ENCODE results near the gene MN1. TPM values are rescaled to one million over a fixed set of nuclear protein-coding genes. Genes with fewer than 3 reads are reported as not detected.
"Not testable (repeated sequence)": the region's sequence is repeated elsewhere in the genome, so short reads cannot be mapped to it uniquely, and the experiment has no call there.

MN1 gene
- total and polyA plus RNA-seq, 7 donors: 4.3 to 39.3 (median 17.6) TPM

DNA sequence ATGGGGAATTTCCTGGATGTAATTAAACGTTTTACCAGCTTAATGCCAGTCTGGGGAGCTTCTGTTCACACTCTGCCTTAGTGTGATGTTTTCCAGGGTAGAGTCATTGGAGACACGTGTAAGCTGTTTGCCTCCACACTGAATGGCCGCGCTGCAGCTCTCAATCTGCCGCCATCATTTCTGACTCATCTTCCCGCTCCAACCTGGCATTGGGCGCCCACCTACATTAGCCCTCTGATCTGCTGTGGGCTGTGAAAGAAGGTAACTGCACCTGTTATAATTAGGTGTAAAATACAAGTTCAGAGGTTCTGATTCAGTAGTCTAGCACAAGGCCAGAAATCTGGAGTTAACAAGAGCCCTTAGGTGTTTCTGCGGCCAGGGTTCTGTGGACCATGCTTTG lies 54.6 kb downstream of the MN1 start:
- H3K27me3 ChIP-seq (ENCODE audit: insufficient read depth in 3 of 3, low read length in 2 of 3): no peaks in the 10 kb centered on the region
- WGBS, 3 donors: 85 to 89% (median 85%) methylated on average over 8 of the region's 8 CpGs
- ATAC-seq (peak in 2 of 4 donors; percentile 5 to 23), DNase-seq (no peak)
- intact Hi-C loops (cut with DNase I): no loop called here
- TF ChIP-seq, protein P1, sequence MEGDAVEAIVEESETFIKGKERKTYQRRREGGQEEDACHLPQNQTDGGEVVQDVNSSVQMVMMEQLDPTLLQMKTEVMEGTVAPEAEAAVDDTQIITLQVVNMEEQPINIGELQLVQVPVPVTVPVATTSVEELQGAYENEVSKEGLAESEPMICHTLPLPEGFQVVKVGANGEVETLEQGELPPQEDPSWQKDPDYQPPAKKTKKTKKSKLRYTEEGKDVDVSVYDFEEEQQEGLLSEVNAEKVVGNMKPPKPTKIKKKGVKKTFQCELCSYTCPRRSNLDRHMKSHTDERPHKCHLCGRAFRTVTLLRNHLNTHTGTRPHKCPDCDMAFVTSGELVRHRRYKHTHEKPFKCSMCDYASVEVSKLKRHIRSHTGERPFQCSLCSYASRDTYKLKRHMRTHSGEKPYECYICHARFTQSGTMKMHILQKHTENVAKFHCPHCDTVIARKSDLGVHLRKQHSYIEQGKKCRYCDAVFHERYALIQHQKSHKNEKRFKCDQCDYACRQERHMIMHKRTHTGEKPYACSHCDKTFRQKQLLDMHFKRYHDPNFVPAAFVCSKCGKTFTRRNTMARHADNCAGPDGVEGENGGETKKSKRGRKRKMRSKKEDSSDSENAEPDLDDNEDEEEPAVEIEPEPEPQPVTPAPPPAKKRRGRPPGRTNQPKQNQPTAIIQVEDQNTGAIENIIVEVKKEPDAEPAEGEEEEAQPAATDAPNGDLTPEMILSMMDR (IDR thresholded peaks at IDR 0.05): no peak
- H3K4me3 ChIP-seq: no peak overlapping the region
- H3K4me1 ChIP-seq: no peaks in the 10 kb centered on the region
- no peak overlapping the region for H3K27ac ChIP-seq
- H3K36me3 ChIP-seq (ENCODE audit: insufficient read depth in 1 of 2, low read depth in 1 of 2): peaks cover 0 to 14% of the 10 kb centered on the region in 2 donors
- no peaks in the 10 kb centered on the region for H3K9me3 ChIP-seq

DNA sequence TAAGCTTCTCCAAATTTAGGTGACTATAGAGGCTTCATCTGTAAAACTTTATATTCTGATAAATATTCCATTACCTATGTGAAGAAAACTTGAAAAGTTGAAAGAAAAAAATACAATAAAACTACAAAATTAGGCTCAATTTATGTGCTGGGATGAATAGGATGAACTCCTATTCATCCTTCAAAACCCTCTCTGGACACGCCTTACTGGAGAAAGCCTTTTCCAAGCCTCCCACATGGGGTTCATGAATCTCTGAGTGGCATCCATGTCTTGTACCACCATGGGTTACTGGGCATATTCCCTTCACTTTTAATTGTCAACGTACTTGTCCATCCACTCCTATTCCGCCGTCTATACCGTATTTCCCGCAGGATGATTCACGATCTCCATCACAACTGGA lies 55.7 kb downstream of the MN1 start:
- H3K27me3 ChIP-seq (ENCODE audit: insufficient read depth in 3 of 3, low read length in 2 of 3): no peaks in the 10 kb centered on the region
- DNase-seq (no peak), ATAC-seq (no peak)
- intact Hi-C loops (cut with DNase I): no loop called here
- H3K4me1 ChIP-seq: no peaks in the 10 kb centered on the region
- TF ChIP-seq, protein P1 (IDR thresholded peaks at IDR 0.05): no peak
- no peak overlapping the region for H3K27ac ChIP-seq
- 95 to 97% (median 97%) methylated on average over 7 of the region's 7 CpGs for WGBS, 3 donors
- peaks cover 2% of the 10 kb centered on the region for H3K9me3 ChIP-seq
- peaks cover 0 to 10% of the 10 kb centered on the region in 2 donors for H3K36me3 ChIP-seq (ENCODE audit: insufficient read depth in 1 of 2, low read depth in 1 of 2)
- H3K4me3 ChIP-seq: no peak overlapping the region

DNA sequence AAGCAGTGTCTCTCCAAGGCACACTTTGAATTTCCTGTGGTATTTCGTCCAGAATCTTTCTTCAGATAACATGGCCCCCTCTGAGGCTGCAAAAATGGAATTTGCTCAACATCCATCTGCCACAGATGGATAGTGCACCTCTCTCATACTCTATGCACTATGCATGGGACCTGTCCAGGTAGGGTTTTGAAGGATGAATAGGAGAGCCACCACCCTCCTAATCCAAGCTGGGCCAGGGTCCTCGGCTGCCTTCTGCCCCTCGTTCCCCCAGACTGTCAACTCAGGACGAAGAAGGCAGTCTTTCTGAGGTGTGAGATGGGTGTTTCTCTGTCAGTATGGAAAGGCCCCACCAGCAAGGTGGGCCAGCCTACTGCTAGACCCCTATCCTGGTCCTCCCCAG lies 56.4 kb downstream of the MN1 start:
- Histone ChIP-seq H3K9me3 (peaks cover 8% of the 10 kb centered on the region), H3K36me3 (ENCODE audit: insufficient read depth in 1 of 2, low read depth in 1 of 2) (peaks cover 0 to 6% of the 10 kb centered on the region in 2 donors), H3K4me3 (no peak overlapping the region), H3K27ac (no peak overlapping the region), H3K27me3 (ENCODE audit: insufficient read depth in 3 of 3, low read length in 2 of 3) (no peaks in the 10 kb centered on the region), H3K4me1 (no peaks in the 10 kb centered on the region)
- TF ChIP-seq, protein P1 (IDR thresholded peaks at IDR 0.05): no peak
- ATAC-seq (no peak), DNase-seq (no peak)
- WGBS, 3 donors: 90 to 92% (median 92%) methylated on average over 4 of the region's 4 CpGs
- intact Hi-C loops (cut with DNase I): no loop called here

- ATAC-seq; H3K27ac ChIP-seq; H3K4me1 ChIP-seq; H3K36me3 ChIP-seq (ENCODE audit: insufficient read depth in 1 of 2, low read depth in 1 of 2); H3K9me3 ChIP-seq; H3K27me3 ChIP-seq (ENCODE audit: insufficient read depth in 3 of 3, low read length in 2 of 3); DNase-seq; intact Hi-C loops (cut with DNase I); H3K4me3 ChIP-seq: not testable (repeated sequence)
- 65 to 74% (median 66%) methylated on average over 11 to 14 of the region's 15 CpGs for WGBS, 3 donors
These were observed 57.5 kb downstream of the MN1 start for GRCh38 chr22:27744078-27744477.

GRCh38 chr22:27740202-27740748 lies 61.3 kb downstream of the MN1 start:
- no peaks in the 10 kb centered on the region for H3K27me3 ChIP-seq (ENCODE audit: insufficient read depth in 3 of 3, low read length in 2 of 3)
- TF ChIP-seq, protein P1 (IDR thresholded peaks at IDR 0.05): no peak
- peaks cover 8% of the 10 kb centered on the region for H3K9me3 ChIP-seq
- 89 to 93% (median 90%) methylated on average over 3 of the region's 3 CpGs for WGBS, 3 donors
- intact Hi-C loops (cut with DNase I): no loop called here
- ATAC-seq (peak in 3 of 4 donors; percentile 36 to 83 (median 51)), DNase-seq (no peak)
- no peaks in the 10 kb centered on the region for H3K36me3 ChIP-seq (ENCODE audit: insufficient read depth in 1 of 2, low read depth in 1 of 2)
- no peak overlapping the region for H3K4me3 ChIP-seq
- H3K4me1 ChIP-seq: no peaks in the 10 kb centered on the region
- no peak overlapping the region for H3K27ac ChIP-seq
